Hepatocyte (in vitro differentiated cells): ENCODE data around the gene TUBGCP5. TPM values are rescaled to one million over a fixed set of nuclear protein-coding genes. Genes with fewer than 3 reads are reported as not detected.
"Not testable (repeated sequence)": the region's sequence is repeated elsewhere in the genome, so short reads cannot be mapped to it uniquely, and the experiment has no call there.

Experiments used
- DNase-seq: peaks from one replicate; pipeline ENCODE4 v3.0.0-alpha.2; 2016; ENCODE audit warnings: low spot score
- H2AFZ ChIP-seq: fragments of 200-600 bp; sonication (generic); 2 replicates; pipeline ENCODE4 v1.6.0; 2016; ENCODE audit warnings: antibody characterized with exemption, mild to moderate bottlenecking
- H3K27ac ChIP-seq: fragments of 200-600 bp; sonication (generic); 2 replicates; pipeline ENCODE4 v1.5.1; 2016; ENCODE audit warnings: mild to moderate bottlenecking
- H3K27me3 ChIP-seq: fragments of 200-600 bp; sonication (generic); 2 replicates; pipeline ENCODE4 v1.6.1; 2016
- H3K36me3 ChIP-seq: fragments of 200-600 bp; sonication (generic); replicated peaks from 2 replicates; pipeline ENCODE4 v1.5.1; 2016; ENCODE audit warnings: low read depth; ENCODE audit not compliant: insufficient read depth
- H3K4me1 ChIP-seq: fragments of 200-600 bp; sonication (generic); 2 replicates; pipeline ENCODE4 v1.5.1; 2016; ENCODE audit warnings: mild to moderate bottlenecking, moderate library complexity; ENCODE audit not compliant: insufficient read depth
- H3K4me2 ChIP-seq: fragments of 200-600 bp; sonication (generic); 2 replicates; pipeline ENCODE4 v1.6.0; 2016
- H3K4me3 ChIP-seq: fragments of 200-600 bp; sonication (generic); 2 replicates; pipeline ENCODE4 v1.5.1; 2016; ENCODE audit warnings: mild to moderate bottlenecking
- H3K79me2 ChIP-seq: fragments of 200-600 bp; sonication (generic); 2 replicates; pipeline ENCODE4 v1.6.0; 2017; ENCODE audit warnings: mild to moderate bottlenecking
- H3K9me2 ChIP-seq: fragments of 200-600 bp; sonication (generic); replicated peaks from 2 replicates; pipeline ENCODE4 v1.6.0; 2017; ENCODE audit warnings: mild to moderate bottlenecking; ENCODE audit not compliant: insufficient read depth
- H3K9me3 ChIP-seq: fragments of 200-600 bp; sonication (generic); 2 replicates; pipeline ENCODE4 v1.5.1; 2016; ENCODE audit warnings: low read depth, mild to moderate bottlenecking
- H4K20me1 ChIP-seq: fragments of 200-600 bp; sonication (generic); 2 replicates; pipeline ENCODE4 v1.6.0; 2016; ENCODE audit warnings: mild to moderate bottlenecking; ENCODE audit not compliant: insufficient read depth, poor library complexity, severe bottlenecking
- CTCF ChIP-seq: fragments of 200-600 bp; sonication (generic); IDR thresholded peaks from 2 replicates; pipeline ENCODE4 v1.5.1; 2016; ENCODE audit warnings: antibody characterized with exemption, mild to moderate bottlenecking; ENCODE audit not compliant: poor library complexity
- EZH2 ChIP-seq: fragments of 200-600 bp; sonication (generic); IDR thresholded peaks from 2 replicates; pipeline ENCODE4 v1.6.1; 2016; ENCODE audit warnings: antibody characterized with exemption, mild to moderate bottlenecking, borderline replicate concordance
- EZH2phosphoT487 ChIP-seq: fragments of 200-600 bp; sonication (generic); IDR thresholded peaks from one replicate; pipeline ENCODE4 v1.6.1; 2018; ENCODE audit warnings: antibody characterized with exemption, mild to moderate bottlenecking, low read depth, moderate library complexity; ENCODE audit not compliant: unreplicated experiment, severe bottlenecking
- WGBS: methylation state at CpG from one replicate; pipeline ENCODE4 v1.1.6; 2016; ENCODE audit warnings: low lambda C conversion rate; ENCODE audit errors: missing lambda C conversion rate; 5-methylcytosine and 5-hydroxymethylcytosine counted together
- polyA plus RNA-seq: library from polyadenylated mRNA; unstranded; fragments of >200 nt; fragmentation: Nextera tagmentation; extraction: Ambion mirVana; gene quantifications from 2 replicates; pipeline ENCODE4 v1.2.1, GENCODE V29; 2016
- total RNA-seq: library from RNA; depleted of rRNA; stranded (reverse); fragments of >200 nt; gene quantifications from 2 replicates; pipeline ENCODE4 v1.2.3, GENCODE V29; 2014

Gene TUBGCP5
- total and polyA plus RNA-seq, 2 experiments from 2014 or later = 9.6 to 29.4 TPM

- Histone ChIP-seq H3K36me3 (no peaks in the 10 kb centered on the region), H3K9me2 (no peaks in the 10 kb centered on the region), H3K27me3 (no peaks in the 10 kb centered on the region), H3K9me3 (no peaks in the 10 kb centered on the region), H3K4me3 (no peak overlapping the region), H4K20me1 (no peaks in the 10 kb centered on the region), H3K4me1 (no peaks in the 10 kb centered on the region), H3K4me2 (no peak overlapping the region), H3K27ac (no peak overlapping the region), H3K79me2 (no peaks in the 10 kb centered on the region), H2AFZ (no peak overlapping the region)
- DNase-seq = no peak
- TF ChIP-seq CTCF (no peak), EZH2phosphoT487 (no peak), EZH2 (no peak)
- 98% methylated on average over 5 of the region's 5 CpGs for WGBS
These were observed 25.7 kb downstream of the TUBGCP5 start for GRCh38 chr15:23013681-23014080.

- H3K27ac ChIP-seq, H3K4me2 ChIP-seq, H3K79me2 ChIP-seq, H2AFZ ChIP-seq, DNase-seq, H4K20me1 ChIP-seq, H3K27me3 ChIP-seq, H3K36me3 ChIP-seq, H3K9me3 ChIP-seq, H3K4me3 ChIP-seq, H3K9me2 ChIP-seq, H3K4me1 ChIP-seq: not testable (repeated sequence)
- 82% methylated on average over 9 of the region's 9 CpGs for WGBS
These were observed 26.8 kb downstream of the TUBGCP5 start for GRCh38 chr15:23012616-23013015.

GRCh38 chr15:23003736-23004135, 35.6 kb downstream of the TUBGCP5 start:
- Histone ChIP-seq H3K27ac (no peak overlapping the region), H3K4me2 (no peak overlapping the region), H3K36me3 (no peaks in the 10 kb centered on the region), H3K9me3 (no peaks in the 10 kb centered on the region), H3K9me2 (no peaks in the 10 kb centered on the region), H2AFZ (no peak overlapping the region), H3K27me3 (no peaks in the 10 kb centered on the region), H4K20me1 (no peaks in the 10 kb centered on the region), H3K79me2 (no peaks in the 10 kb centered on the region), H3K4me3 (no peak overlapping the region), H3K4me1 (no peaks in the 10 kb centered on the region)
- WGBS = 97% methylated on average over 5 of the region's 5 CpGs
- TF ChIP-seq EZH2 = no peak
- TF ChIP-seq EZH2phosphoT487 = no peak
- no peak for TF ChIP-seq CTCF
- no peak for DNase-seq

GRCh38 chr15:23002920-23003319, 36.4 kb downstream of the TUBGCP5 start:
- no peaks in the 10 kb centered on the region for H3K4me1 ChIP-seq
- no peaks in the 10 kb centered on the region for H3K36me3 ChIP-seq
- WGBS = 96% methylated on average over 2 of the region's 2 CpGs
- H3K9me2 ChIP-seq = no peaks in the 10 kb centered on the region
- no peaks in the 10 kb centered on the region for H3K79me2 ChIP-seq
- TF ChIP-seq EZH2phosphoT487 (no peak), CTCF (no peak), EZH2 (no peak)
- no peaks in the 10 kb centered on the region for H3K9me3 ChIP-seq
- no peak overlapping the region for H2AFZ ChIP-seq
- H3K27me3 ChIP-seq = no peaks in the 10 kb centered on the region
- no peaks in the 10 kb centered on the region for H4K20me1 ChIP-seq
- DNase-seq = no peak
- H3K4me2 ChIP-seq = no peak overlapping the region
- no peak overlapping the region for H3K4me3 ChIP-seq
- no peak overlapping the region for H3K27ac ChIP-seq
